ENCODE measurements around the gene CRELD2.

The CRELD2 gene

GRCh38 chr22:49933236-49934159, 15.1 kb downstream of the CRELD2 start:
- DNase-seq = no peak

- DNase-seq = peak; percentile 23 to 44
Observed at GRCh38 chr22:49934160-49934890, 15.9 kb downstream of the CRELD2 start.

- peak; percentile 68 to 88 for DNase-seq
Observed at GRCh38 chr22:49934891-49935557, 16.6 kb downstream of the CRELD2 start.

- DNase-seq = peak in 1 of 2 donors; percentile 38
Observed at GRCh38 chr22:49935561-49935960, 17.1 kb downstream of the CRELD2 start.

GRCh38 chr22:49936018-49936972, 17.9 kb downstream of the CRELD2 start:
- DNase-seq = peak; percentile 99

- no peak for DNase-seq
Observed at GRCh38 chr22:49936973-49937757, 18.7 kb downstream of the CRELD2 start.

- DNase-seq = no peak
Observed at GRCh38 chr22:49937758-49938564, 19.5 kb downstream of the CRELD2 start.

- no peak for DNase-seq
Observed at GRCh38 chr22:49938565-49939136, 20.2 kb downstream of the CRELD2 start.

GRCh38 chr22:49941507-49942316, 23.3 kb downstream of the CRELD2 start:
- DNase-seq = no peak

GRCh38 chr22:49942565-49943404, 24.4 kb downstream of the CRELD2 start:
- no peak for DNase-seq

GRCh38 chr22:49943405-49943765, 25.0 kb downstream of the CRELD2 start:
- DNase-seq = no peak

- no peak for DNase-seq
Observed at GRCh38 chr22:49943771-49944398, 25.5 kb downstream of the CRELD2 start.

- no peak for DNase-seq
Observed at GRCh38 chr22:49944399-49944891, 26.0 kb downstream of the CRELD2 start.

- DNase-seq = peak; percentile 43 to 62
Observed at GRCh38 chr22:49945042-49945794, 26.8 kb downstream of the CRELD2 start.

- DNase-seq = no peak
Observed at GRCh38 chr22:49946612-49947295, 28.3 kb downstream of the CRELD2 start.

- DNase-seq = no peak
Observed at GRCh38 chr22:49947296-49947622, 28.8 kb downstream of the CRELD2 start.

Measured in inflammatory macrophage treated with lipopolysaccharide for 1 hour (primary cell).